PC-9 (cell line): ENCODE measurements around the gene ZMYND11. TPM values are rescaled to one million over a fixed set of nuclear protein-coding genes. Genes with fewer than 3 reads are reported as not detected.

Source experiments
- BruUV-seq: library from RNA; stranded (reverse); fragments of 400-500 nt; replicated peaks from 2 replicates; lab custom pipeline; 2021; lab: Mats Ljungman, UMichigan
- CTCF ChIA-PET: fragments of 300-600 bp; sonication (Branson Sonifier 250); formaldehyde crosslinking; loops from one replicate; lab custom pipeline; 2022; ENCODE audit warnings: antibody characterized with exemption; lab: Charles Lee
- POLR2A ChIA-PET: fragments of 300-600 bp; sonication (Branson Sonifier 250); formaldehyde crosslinking; loops from one replicate; lab custom pipeline; 2022; ENCODE audit warnings: antibody characterized with exemption; ENCODE audit not compliant: unreplicated experiment; lab: Charles Lee
- DNase-seq, 2 experiments: peaks; one replicate each; pipeline versions ENCODE4 v3.0.0 to v3.0.0-alpha.2; 2015 to 2022; ENCODE audit warnings: mixed read lengths in 1 of 2
- H2AFZ ChIP-seq: fragments of 200-600 bp; sonication (generic); 2 replicates; pipeline ENCODE4 v1.8.1; 2017; ENCODE audit warnings: antibody characterized with exemption
- H3F3A ChIP-seq: fragments of 200-600 bp; sonication (generic); 2 replicates; pipeline ENCODE4 v1.8.1; 2017; ENCODE audit warnings: antibody characterized with exemption, mild to moderate bottlenecking, low read depth; ENCODE audit not compliant: insufficient read depth
- H3K27ac ChIP-seq: fragments of 200-600 bp; sonication (generic); 2 replicates; pipeline ENCODE4 v1.6.1; 2016; ENCODE audit warnings: mixed run types
- H3K27me3 ChIP-seq: fragments of 200-600 bp; sonication (generic); 2 replicates; pipeline ENCODE4 v1.6.1; 2016; ENCODE audit warnings: low read depth, mixed run types; ENCODE audit not compliant: insufficient read depth
- H3K36me3 ChIP-seq: fragments of 200-600 bp; sonication (generic); 2 replicates; pipeline ENCODE4 v1.6.1; 2016; ENCODE audit warnings: low read depth, mixed run types
- H3K4me1 ChIP-seq: fragments of 200-600 bp; sonication (generic); replicated peaks from 2 replicates; pipeline ENCODE4 v1.6.1; 2016; ENCODE audit warnings: mixed run types; ENCODE audit not compliant: insufficient read depth
- H3K4me2 ChIP-seq: fragments of 200-600 bp; sonication (generic); 2 replicates; pipeline ENCODE4 v1.6.1; 2017; ENCODE audit warnings: mixed run types
- H3K4me3 ChIP-seq: fragments of 200-600 bp; sonication (generic); 2 replicates; pipeline ENCODE4 v1.6.1; 2016; ENCODE audit warnings: mixed run types
- H3K79me2 ChIP-seq: fragments of 200-600 bp; sonication (generic); 2 replicates; pipeline ENCODE4 v1.6.1; 2017; ENCODE audit warnings: low read depth, mixed run types
- H3K9me2 ChIP-seq: fragments of 200-600 bp; sonication (generic); 2 replicates; pipeline ENCODE4 v1.8.1; 2017; ENCODE audit warnings: mild to moderate bottlenecking; ENCODE audit not compliant: insufficient read depth
- H3K9me3 ChIP-seq: fragments of 200-600 bp; sonication (generic); 2 replicates; pipeline ENCODE4 v1.8.1; 2016; ENCODE audit warnings: low read depth; ENCODE audit not compliant: insufficient read depth
- H4K20me1 ChIP-seq: fragments of 200-600 bp; sonication (generic); 2 replicates; pipeline ENCODE4 v1.8.1; 2017; ENCODE audit not compliant: insufficient read depth
- EZH2 ChIP-seq: fragments of 200-600 bp; sonication (generic); IDR thresholded peaks from 2 replicates; pipeline ENCODE4 v1.8.0; 2017; ENCODE audit warnings: antibody characterized with exemption, low read depth
- intact Hi-C: fragments of 100-400 bp; cut with micrococcal nuclease; formaldehyde crosslinking; loops from one replicate; pipeline ENCODE4 v1.10.0; 2022; ENCODE audit not compliant: unreplicated experiment
- total RNA-seq: library from RNA; stranded (reverse); gene quantifications from 2 replicates; pipeline ENCODE4 v1.2.3, GENCODE V29; 2021
- TF ChIP-seq, protein P1 (sequence below): fragments of 200-600 bp; sonication (generic); conservative IDR thresholded peaks from 2 replicates; pipeline ENCODE4 v1.6.1; 2017; ENCODE audit warnings: mixed run types, antibody characterized with exemption, mild to moderate bottlenecking, moderate library complexity

Gene ZMYND11
- total RNA-seq, 1 experiment from 2014 or later = 51.7 TPM

DNA sequence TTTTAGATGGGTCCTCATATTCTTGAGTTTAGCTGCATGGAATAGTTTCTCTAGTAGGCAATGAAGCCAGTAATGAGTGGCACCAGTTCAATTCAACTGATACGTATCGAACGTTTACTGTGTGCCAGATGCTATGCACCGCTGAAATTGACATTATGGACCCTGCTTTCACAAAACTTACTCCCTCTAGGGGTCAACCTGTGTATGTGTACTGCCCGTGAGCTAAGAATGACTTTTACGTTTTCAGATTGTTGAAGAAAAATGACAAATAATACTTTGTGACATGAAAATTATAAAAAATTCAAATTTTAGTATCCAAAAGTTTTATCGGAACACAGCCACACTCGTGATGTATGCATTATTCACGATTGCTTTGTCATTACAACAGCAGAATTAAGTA, 95.5 kb downstream of the ZMYND11 start:
- BruUV-seq = no TSS peak
- no peaks in the 10 kb centered on the region for H3K27me3 ChIP-seq
- no peak for DNase-seq

DNA sequence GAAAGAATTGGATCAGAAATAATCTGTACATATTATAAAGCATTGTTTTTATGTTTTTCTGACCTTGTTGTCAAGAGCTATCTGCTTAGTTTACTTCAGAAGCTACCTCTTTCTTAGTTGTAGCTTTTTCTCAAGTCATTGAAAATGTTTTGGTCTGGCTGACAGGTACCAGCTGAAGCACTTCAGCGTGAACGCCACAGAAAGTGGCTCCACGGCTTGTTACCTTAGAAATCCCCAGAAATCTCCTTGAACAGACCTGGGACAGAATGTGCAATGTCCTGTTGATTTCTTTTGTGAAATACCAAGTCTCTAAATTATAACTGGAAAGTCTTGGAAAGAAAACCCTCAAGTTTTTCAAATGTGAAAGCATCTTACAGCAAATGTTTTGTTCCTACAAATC, 96.8 kb downstream of the ZMYND11 start:
- Histone ChIP-seq H3K36me3 (no peaks in the 10 kb centered on the region), H3K4me2 (no peak overlapping the region), H3K9me3 (no peaks in the 10 kb centered on the region), H3K4me1 (no peaks in the 10 kb centered on the region), H3K27ac (no peak overlapping the region), H4K20me1 (no peaks in the 10 kb centered on the region), H2AFZ (no peak overlapping the region), H3K9me2 (no peaks in the 10 kb centered on the region), H3K27me3 (no peaks in the 10 kb centered on the region), H3F3A (no peaks in the 10 kb centered on the region), H3K79me2 (no peaks in the 10 kb centered on the region), H3K4me3 (no peak overlapping the region)
- no TSS peak for BruUV-seq
- ChIA-PET CTCF (no interaction called here), POLR2A (no interaction called here)
- DNase-seq = no peak
- intact Hi-C loops = no loop called here
- TF ChIP-seq, protein P1, sequence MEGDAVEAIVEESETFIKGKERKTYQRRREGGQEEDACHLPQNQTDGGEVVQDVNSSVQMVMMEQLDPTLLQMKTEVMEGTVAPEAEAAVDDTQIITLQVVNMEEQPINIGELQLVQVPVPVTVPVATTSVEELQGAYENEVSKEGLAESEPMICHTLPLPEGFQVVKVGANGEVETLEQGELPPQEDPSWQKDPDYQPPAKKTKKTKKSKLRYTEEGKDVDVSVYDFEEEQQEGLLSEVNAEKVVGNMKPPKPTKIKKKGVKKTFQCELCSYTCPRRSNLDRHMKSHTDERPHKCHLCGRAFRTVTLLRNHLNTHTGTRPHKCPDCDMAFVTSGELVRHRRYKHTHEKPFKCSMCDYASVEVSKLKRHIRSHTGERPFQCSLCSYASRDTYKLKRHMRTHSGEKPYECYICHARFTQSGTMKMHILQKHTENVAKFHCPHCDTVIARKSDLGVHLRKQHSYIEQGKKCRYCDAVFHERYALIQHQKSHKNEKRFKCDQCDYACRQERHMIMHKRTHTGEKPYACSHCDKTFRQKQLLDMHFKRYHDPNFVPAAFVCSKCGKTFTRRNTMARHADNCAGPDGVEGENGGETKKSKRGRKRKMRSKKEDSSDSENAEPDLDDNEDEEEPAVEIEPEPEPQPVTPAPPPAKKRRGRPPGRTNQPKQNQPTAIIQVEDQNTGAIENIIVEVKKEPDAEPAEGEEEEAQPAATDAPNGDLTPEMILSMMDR = no peak
- TF ChIP-seq EZH2 = no peak

More for the DNA sequence above, 95.5 kb downstream of the ZMYND11 start:
- Histone ChIP-seq H3K9me2 (no peaks in the 10 kb centered on the region), H2AFZ (no peak overlapping the region), H3K9me3 (no peaks in the 10 kb centered on the region), H3K27ac (no peak overlapping the region), H3K36me3 (no peaks in the 10 kb centered on the region), H4K20me1 (no peaks in the 10 kb centered on the region), H3K79me2 (no peaks in the 10 kb centered on the region), H3K4me1 (no peaks in the 10 kb centered on the region), H3K4me3 (no peak overlapping the region), H3F3A (no peaks in the 10 kb centered on the region), H3K4me2 (no peak overlapping the region)
- ChIA-PET CTCF (no interaction called here), POLR2A (no interaction called here)
- intact Hi-C loops = no loop called here
- no peak for TF ChIP-seq EZH2
- TF ChIP-seq, protein P1 = peak; percentile 33; the same call in 1 of the 2 replicates

DNA sequence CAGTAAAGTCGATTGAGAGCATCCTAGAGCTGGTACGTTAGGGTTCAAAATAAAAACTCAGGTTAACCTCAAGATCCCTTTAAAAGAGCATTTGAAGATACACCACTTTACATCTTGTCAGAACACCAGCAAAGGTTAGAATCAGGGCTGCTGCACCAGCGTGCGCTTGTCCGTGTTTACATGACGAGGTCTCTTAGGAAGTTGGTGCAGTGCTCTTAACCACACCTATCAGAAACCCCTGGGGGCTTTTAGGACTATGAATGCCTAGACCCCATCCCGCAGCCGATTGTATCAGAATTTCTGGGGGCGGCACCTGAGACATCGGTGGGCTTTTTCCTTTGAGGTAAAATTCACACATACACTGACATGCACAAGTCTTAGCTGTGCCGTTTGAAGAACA, 97.6 kb downstream of the ZMYND11 start:
- Histone ChIP-seq H3K27ac (no peak overlapping the region), H3K4me1 (no peaks in the 10 kb centered on the region), H3K79me2 (no peaks in the 10 kb centered on the region), H3K9me2 (no peaks in the 10 kb centered on the region), H3K36me3 (no peaks in the 10 kb centered on the region), H2AFZ (no peak overlapping the region), H3K9me3 (no peaks in the 10 kb centered on the region), H3K4me2 (no peak overlapping the region), H3K27me3 (no peaks in the 10 kb centered on the region), H3K4me3 (no peak overlapping the region), H4K20me1 (no peaks in the 10 kb centered on the region), H3F3A (no peaks in the 10 kb centered on the region)
- POLR2A ChIA-PET = no interaction called here
- DNase-seq = no peak
- TF ChIP-seq, protein P1 = no peak
- TF ChIP-seq EZH2 = no peak
- CTCF ChIA-PET = no interaction called here
- BruUV-seq = no TSS peak
- intact Hi-C loops = no loop called here
